Gastrocnemius medialis (tissue), 4 donors: Measurements from ENCODE around the gene TARM1. TPM values are rescaled to one million over a fixed set of nuclear protein-coding genes. Genes with fewer than 3 reads are reported as not detected.

Experiments used
- ATAC-seq, 2 donors: fragments of 150-250 bp; one replicate each; pipeline ENCODE4 v1.9.1; 2016
- DNase-seq, 2 donors: peaks; one replicate each; pipeline ENCODE4 v3.0.0-alpha.2; 2019
- H3K27ac ChIP-seq, 4 donors: fragments of 200-600 bp; sonication (generic); 1 replicate in 1 of 4; 2 replicates in 3 of 4; pipeline ENCODE4 v1.5.1; 2016 to 2018; ENCODE audit warnings: mild to moderate bottlenecking in 2 of 4, moderate library complexity in 1 of 4
- H3K27me3 ChIP-seq, 3 donors: fragments of 200-600 bp; sonication (generic) in 2 of 3; 1 replicate in 1 of 3; 2 replicates in 2 of 3; pipeline versions ENCODE4 v1.5.1 to v1.6.0; 2016 to 2019; ENCODE audit warnings: mild to moderate bottlenecking in 1 of 3, moderate library complexity in 1 of 3
- H3K36me3 ChIP-seq, 2 donors: fragments of 200-600 bp; sonication (generic) in 1 of 2; one replicate each; pipeline ENCODE4 v1.5.1; 2017 to 2018
- H3K4me1 ChIP-seq, 2 donors: fragments of 200-600 bp; sonication (generic) in 1 of 2; one replicate each; pipeline ENCODE4 v1.5.1; 2016 to 2017; ENCODE audit warnings: mild to moderate bottlenecking in 2 of 2
- H3K4me3 ChIP-seq, 4 donors: fragments of 200-600 bp; sonication (generic) in 3 of 4; 1 replicate in 1 of 4; 2 replicates in 3 of 4; pipeline ENCODE4 v1.5.1; 2016 to 2019; ENCODE audit warnings: mild to moderate bottlenecking in 2 of 4
- H3K9me3 ChIP-seq, 3 donors: fragments of 200-600 bp; sonication (generic) in 2 of 3; 1 replicate in 1 of 3; 2 replicates in 2 of 3; pipeline ENCODE4 v1.5.1; 2016 to 2019
- CTCF ChIP-seq, 5 experiments: fragments of 450-650 bp in 3 of 5; fragments of 200-600 bp in 2 of 5; sonication (generic) in 2 of 5; IDR thresholded peaks in 4 of 5; conservative IDR thresholded peaks in 1 of 5; 1 replicate in 4 of 5; 2 replicates in 1 of 5; pipeline ENCODE4 v1.5.1; 2016 to 2019; ENCODE audit warnings: antibody characterized with exemption in 5 of 5, mild to moderate bottlenecking in 3 of 5, moderate library complexity in 3 of 5
- POLR2A ChIP-seq, 2 donors: fragments of 450-650 bp; IDR thresholded peaks; one replicate each; pipeline ENCODE4 v1.6.1; 2017; ENCODE audit warnings: antibody characterized with exemption in 2 of 2, mild to moderate bottlenecking in 2 of 2, moderate library complexity in 2 of 2
- in situ Hi-C, 4 donors: fragments of 200-750 bp; cut with MboI; loops; one replicate each; pipeline versions ENCODE4 v1.15.0 to v1.8.0; 2017; ENCODE audit warnings: low sequenced_read_pairs in 4 of 4
- intact Hi-C: fragments of 100-400 bp; cut with DNase I; formaldehyde crosslinking; loops from one replicate; pipeline ENCODE4 v1.15.1; 2023; ENCODE audit warnings: low total_unique reads
- total RNA-seq, 4 donors: library from RNA; depleted of rRNA; stranded (reverse); fragments of >200 nt; gene quantifications; one replicate each; pipeline versions ENCODE4 v1.1.0 to v1.2.3, GENCODE V29; 2016

TARM1 gene
- total RNA-seq, 4 donors from 2014 or later, result not detected

DNA sequence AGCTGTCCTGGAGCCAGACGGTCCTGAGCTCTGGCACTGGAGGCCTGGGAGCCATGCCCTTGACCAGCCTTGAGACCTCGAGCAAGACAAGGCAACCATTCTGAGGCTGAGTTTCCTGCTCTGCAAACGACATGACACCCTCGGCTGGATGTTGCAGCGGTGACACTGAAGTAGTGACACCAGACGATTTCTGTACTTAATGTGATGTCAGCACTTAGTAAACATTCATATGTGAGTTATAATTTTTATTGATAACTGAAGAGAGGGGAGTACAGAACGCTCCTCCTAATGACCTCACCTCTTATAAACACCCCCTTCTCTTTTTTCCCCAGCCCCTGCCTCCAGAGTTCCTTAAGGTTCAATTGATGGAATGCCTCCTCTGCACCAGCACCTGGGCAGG lies 27.3 kb upstream of the TARM1 start:
- ATAC-seq (no peak), DNase-seq (no peak)
- Histone ChIP-seq H3K27me3 (no peaks in the 10 kb centered on the region), H3K4me1 (peaks cover 4 to 6% of the 10 kb centered on the region in 2 donors), H3K4me3 (no peak overlapping the region), H3K27ac (no peak overlapping the region), H3K36me3 (peaks cover 0 to 58% of the 10 kb centered on the region in 2 donors), H3K9me3 (no peaks in the 10 kb centered on the region)
- intact Hi-C loops (no loop called here), in situ Hi-C loops (loop anchor here in 1 of 4 donors (25.0 kb wide), 1 partner anchor 1004 kb away; the partner anchor contains the start of gene PPP1R12C)
- TF ChIP-seq CTCF (IDR thresholded peaks at IDR 0.05 in 4 of 5, conservative IDR thresholded peaks at IDR 0.05 in 1 of 5) (no peak), POLR2A (IDR thresholded peaks at IDR 0.05) (no peak)

GRCh38 chr19:54107876-54108490 lies 26.8 kb upstream of the TARM1 start:
- intact Hi-C loops (no loop called here), in situ Hi-C loops (loop anchor here in 1 of 4 donors (25.0 kb wide), 1 partner anchor 1004 kb away; the partner anchor contains the start of gene PPP1R12C)
- Histone ChIP-seq H3K4me1 (peaks cover 6 to 10% of the 10 kb centered on the region in 2 donors), H3K36me3 (peaks cover 0 to 58% of the 10 kb centered on the region in 2 donors), H3K27me3 (no peaks in the 10 kb centered on the region), H3K4me3 (no peak overlapping the region), H3K9me3 (no peaks in the 10 kb centered on the region), H3K27ac (no peak overlapping the region)
- no peak for ATAC-seq
- DNase-seq, result no peak
- no peak for TF ChIP-seq CTCF (IDR thresholded peaks at IDR 0.05 in 4 of 5, conservative IDR thresholded peaks at IDR 0.05 in 1 of 5)
- no peak for TF ChIP-seq POLR2A (IDR thresholded peaks at IDR 0.05)

DNA sequence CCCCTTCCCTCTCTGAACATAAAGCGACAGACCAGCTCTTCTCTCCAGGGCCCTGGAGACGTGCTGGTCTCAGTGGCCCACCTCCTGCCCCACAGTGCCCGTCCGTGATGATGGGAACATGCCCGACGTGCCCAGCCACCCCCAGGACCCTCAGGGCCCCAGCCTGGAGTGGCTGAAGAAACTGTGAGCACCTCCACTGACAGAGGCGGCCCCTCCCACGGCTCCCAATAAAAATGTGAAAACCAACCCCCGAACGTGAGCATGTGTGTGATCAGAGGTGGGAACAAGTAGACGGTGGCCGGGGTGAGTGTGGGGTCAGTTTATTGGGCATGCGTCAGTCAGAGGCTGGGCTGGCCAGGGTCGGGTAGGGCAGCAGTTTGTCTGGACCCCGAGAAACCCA lies 25.6 kb upstream of the TARM1 start:
- no peaks in the 10 kb centered on the region for H3K27me3 ChIP-seq
- ATAC-seq, result no peak
- peaks cover 0 to 48% of the 10 kb centered on the region in 2 donors for H3K36me3 ChIP-seq
- H3K9me3 ChIP-seq, result no peaks in the 10 kb centered on the region
- in situ Hi-C loops, result loop anchor here in 1 of 4 donors (25.0 kb wide), 1 partner anchor 1006 kb away; the partner anchor contains the start of gene PPP1R12C
- no peak for DNase-seq
- intact Hi-C loops, result no loop called here
- TF ChIP-seq CTCF (IDR thresholded peaks at IDR 0.05 in 4 of 5, conservative IDR thresholded peaks at IDR 0.05 in 1 of 5) (no peak), POLR2A (IDR thresholded peaks at IDR 0.05) (no peak)
- no peak overlapping the region for H3K27ac ChIP-seq
- peaks cover 10% of the 10 kb centered on the region in 2 donors for H3K4me1 ChIP-seq
- H3K4me3 ChIP-seq, result no peak overlapping the region

- Histone ChIP-seq H3K36me3 (peaks cover 0 to 47% of the 10 kb centered on the region in 2 donors), H3K4me3 (no peak overlapping the region), H3K27ac (no peak overlapping the region), H3K9me3 (no peaks in the 10 kb centered on the region), H3K27me3 (no peaks in the 10 kb centered on the region), H3K4me1 (peaks cover 10% of the 10 kb centered on the region in 2 donors)
- ATAC-seq (no peak), DNase-seq (no peak)
- in situ Hi-C loops, result loop anchor here in 1 of 4 donors (25.0 kb wide), 1 partner anchor 1007 kb away; the partner anchor contains the start of gene PPP1R12C
- intact Hi-C loops, result no loop called here
- TF ChIP-seq CTCF (IDR thresholded peaks at IDR 0.05 in 4 of 5, conservative IDR thresholded peaks at IDR 0.05 in 1 of 5) (no peak), POLR2A (IDR thresholded peaks at IDR 0.05) (no peak)
These were observed 24.6 kb upstream of the TARM1 start for GRCh38 chr19:54105796-54106195.
